HUES64 (cell line): ENCODE data around the gene SNRPB2.

ENCODE experiments used
- H3K27ac ChIP-seq: 2 replicates; pipeline ENCODE4 v1.7.0; 2013; ENCODE audit warnings: low read depth, low read length, inconsistent platforms
- H3K27me3 ChIP-seq: 2 replicates; pipeline ENCODE4 v1.6.1; 2013; ENCODE audit warnings: mild to moderate bottlenecking, low read length; ENCODE audit not compliant: insufficient read depth
- H3K36me3 ChIP-seq: 2 replicates; pipeline ENCODE4 v1.6.1; 2013; ENCODE audit warnings: mild to moderate bottlenecking, low read length; ENCODE audit not compliant: insufficient read depth
- H3K4me1 ChIP-seq: 2 replicates; pipeline ENCODE4 v1.6.1; 2013; ENCODE audit warnings: mild to moderate bottlenecking, low read length, moderate library complexity; ENCODE audit not compliant: insufficient read depth
- H3K4me3 ChIP-seq: 2 replicates; pipeline ENCODE4 v1.5.1; 2013; ENCODE audit warnings: mild to moderate bottlenecking, low read length, moderate library complexity
- H3K9ac ChIP-seq: 2 replicates; pipeline ENCODE4 v1.6.1; 2013; ENCODE audit warnings: mild to moderate bottlenecking, low read depth, low read length
- H3K9me3 ChIP-seq: 2 replicates; pipeline ENCODE4 v1.6.1; 2013; ENCODE audit warnings: low read depth, low read length; ENCODE audit not compliant: insufficient read depth
- WGBS: fragments of 150-250, 120-280 bp; methylation state at CpG from one replicate; pipeline ENCODE4 v1.1.7; 2013; ENCODE audit warnings: missing lambda C conversion rate; 5-methylcytosine and 5-hydroxymethylcytosine counted together

Gene SNRPB2

DNA sequence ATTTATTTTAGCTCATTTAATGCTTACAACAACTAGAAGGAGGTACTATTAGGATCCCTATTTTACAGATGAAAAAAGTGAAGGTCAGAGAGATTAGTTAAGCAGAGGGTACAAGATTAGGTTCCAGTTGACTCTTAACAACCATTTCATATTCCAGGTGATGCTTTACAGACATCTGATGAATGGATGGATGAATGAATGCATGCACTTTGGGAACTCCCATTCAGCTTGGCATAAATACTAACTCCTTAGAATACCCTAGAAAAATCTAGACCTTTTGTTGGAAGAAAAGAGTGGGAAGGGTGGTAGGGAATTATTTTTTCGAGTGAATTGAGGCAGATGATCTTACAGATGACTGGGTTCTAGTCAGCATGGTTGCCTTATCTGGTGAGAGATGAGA is 746 bp upstream of the SNRPB2 start:
- H3K27me3 ChIP-seq, result peaks cover 24% of the 10 kb centered on the region
- 87% methylated on average over 1 of the region's 1 CpG for WGBS
- no peak overlapping the region; the same call in 1 of the 2 replicates for H3K9ac ChIP-seq
- H3K4me1 ChIP-seq, result peaks cover 7% of the 10 kb centered on the region; the same call in 1 of the 2 replicates
- peaks cover 5% of the 10 kb centered on the region; the same call in 1 of the 2 replicates for H3K9me3 ChIP-seq
- H3K4me3 ChIP-seq, result peak overlapping the region; percentile 91
- H3K36me3 ChIP-seq, result peaks cover 27% of the 10 kb centered on the region
- H3K27ac ChIP-seq, result peak overlapping the region; percentile 77; the same call in 1 of the 2 replicates

DNA sequence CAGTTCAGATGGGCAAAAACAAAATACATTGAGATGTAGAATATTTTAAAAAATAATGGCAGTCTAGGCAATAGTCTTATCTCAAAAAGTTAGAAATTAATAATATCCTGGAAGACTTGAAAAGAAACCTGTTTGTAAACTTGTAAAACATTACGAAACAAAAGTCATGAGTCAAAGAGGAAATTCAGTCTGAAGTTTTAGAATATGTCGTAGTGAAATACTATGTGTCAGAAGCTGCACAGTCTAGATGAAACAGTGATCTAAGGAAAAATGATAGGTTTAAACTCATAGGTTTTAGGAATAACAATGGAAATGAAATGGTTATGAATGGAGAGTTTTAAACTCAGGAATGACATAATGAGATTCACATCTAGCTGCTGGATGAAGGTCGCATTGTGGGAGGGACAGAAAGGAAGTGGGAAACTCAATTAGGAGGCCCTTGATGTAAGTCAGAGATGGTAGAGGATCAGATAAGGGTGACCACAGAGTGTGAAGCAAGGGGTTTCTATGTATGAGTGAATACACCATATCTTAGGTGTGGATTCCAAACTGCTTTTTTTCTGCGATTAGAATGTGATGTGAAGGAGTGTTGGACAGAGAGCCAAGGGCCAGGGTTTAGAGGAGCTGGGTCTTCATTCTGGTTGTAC is 2.8 kb downstream of the SNRPB2 start:
- Histone ChIP-seq H3K27me3 (peaks cover 11% of the 10 kb centered on the region; the same call in 1 of the 2 replicates), H3K4me1 (peaks cover 7% of the 10 kb centered on the region; the same call in 1 of the 2 replicates), H3K9me3 (peaks cover 5% of the 10 kb centered on the region; the same call in 1 of the 2 replicates), H3K27ac (no peak overlapping the region), H3K9ac (no peak overlapping the region), H3K4me3 (no peak overlapping the region), H3K36me3 (peaks cover 62% of the 10 kb centered on the region)
- WGBS, result 92% methylated on average over 4 of the region's 4 CpGs

DNA sequence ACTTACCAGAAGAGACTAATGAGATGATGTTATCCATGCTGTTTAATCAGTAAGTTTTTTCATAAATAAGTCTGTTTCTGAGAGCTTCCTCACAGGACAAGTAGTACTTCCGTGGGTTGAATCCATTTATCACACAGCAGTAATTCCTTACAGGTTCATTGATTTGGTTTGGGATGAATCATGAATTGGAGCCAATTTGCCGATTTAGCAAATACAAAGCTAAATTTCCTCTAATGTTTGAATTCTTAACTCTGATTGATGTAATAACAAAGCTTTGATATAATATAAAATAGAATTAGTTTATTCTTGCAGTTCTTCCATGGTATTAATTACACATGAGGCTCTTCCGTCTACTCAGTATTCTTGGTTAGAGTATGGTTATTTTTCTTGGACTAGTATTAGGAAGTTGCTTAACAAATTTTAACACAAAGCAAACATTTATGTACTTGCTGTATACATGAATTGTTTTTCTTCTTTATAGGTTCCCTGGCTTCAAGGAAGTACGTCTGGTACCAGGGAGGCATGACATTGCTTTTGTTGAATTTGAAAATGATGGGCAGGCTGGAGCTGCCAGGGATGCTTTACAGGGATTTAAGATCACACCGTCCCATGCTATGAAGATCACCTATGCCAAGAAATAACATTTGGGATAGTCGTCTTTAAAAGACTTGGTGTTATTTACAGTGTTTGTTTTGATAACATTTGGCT is 10.7 kb downstream of the SNRPB2 start:
- H3K27me3 ChIP-seq, result no peaks in the 10 kb centered on the region
- no peak overlapping the region for H3K27ac ChIP-seq
- H3K4me1 ChIP-seq, result no peaks in the 10 kb centered on the region
- 97% methylated on average over 4 of the region's 6 CpGs for WGBS
- no peak overlapping the region for H3K9ac ChIP-seq
- peaks cover 63% of the 10 kb centered on the region for H3K36me3 ChIP-seq
- H3K9me3 ChIP-seq, result no peaks in the 10 kb centered on the region
- no peak overlapping the region for H3K4me3 ChIP-seq

DNA sequence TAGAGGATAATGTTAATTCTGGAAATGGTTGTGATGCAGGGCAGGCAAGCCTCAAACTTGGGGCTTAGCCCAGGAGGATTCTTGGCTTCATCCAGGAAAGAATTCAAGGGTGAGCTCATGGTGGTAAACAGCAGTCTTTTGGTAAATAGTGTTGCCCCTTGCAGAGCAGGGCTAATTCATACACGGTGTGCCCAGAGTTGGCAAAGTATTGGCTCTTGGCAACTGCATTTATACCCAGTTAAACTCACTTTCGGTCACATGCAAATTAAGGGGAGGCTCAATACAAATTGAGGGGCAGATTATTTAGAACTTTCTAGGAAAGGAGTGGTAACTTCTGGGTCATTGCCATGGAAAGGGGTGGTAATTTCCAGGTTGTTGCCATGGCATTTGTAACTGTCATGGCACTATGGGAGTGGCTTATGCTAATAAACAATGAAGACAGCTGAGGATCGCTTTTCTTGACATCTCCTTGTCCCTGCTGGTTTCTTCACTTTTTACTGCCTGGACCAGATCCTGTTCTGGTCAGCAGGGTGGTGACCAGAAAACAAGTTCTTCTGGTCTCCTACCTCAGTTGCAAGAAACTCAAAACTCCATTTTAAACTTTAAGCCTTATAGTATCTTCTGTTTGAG is 14.5 kb downstream of the SNRPB2 start:
- WGBS, result 90% methylated on average over 3 of the region's 3 CpGs
- no peaks in the 10 kb centered on the region for H3K27me3 ChIP-seq
- H3K36me3 ChIP-seq, result peaks cover 27% of the 10 kb centered on the region
- no peak overlapping the region for H3K4me3 ChIP-seq
- no peaks in the 10 kb centered on the region for H3K4me1 ChIP-seq
- H3K27ac ChIP-seq, result no peak overlapping the region
- H3K9ac ChIP-seq, result no peak overlapping the region
- H3K9me3 ChIP-seq, result no peaks in the 10 kb centered on the region

DNA sequence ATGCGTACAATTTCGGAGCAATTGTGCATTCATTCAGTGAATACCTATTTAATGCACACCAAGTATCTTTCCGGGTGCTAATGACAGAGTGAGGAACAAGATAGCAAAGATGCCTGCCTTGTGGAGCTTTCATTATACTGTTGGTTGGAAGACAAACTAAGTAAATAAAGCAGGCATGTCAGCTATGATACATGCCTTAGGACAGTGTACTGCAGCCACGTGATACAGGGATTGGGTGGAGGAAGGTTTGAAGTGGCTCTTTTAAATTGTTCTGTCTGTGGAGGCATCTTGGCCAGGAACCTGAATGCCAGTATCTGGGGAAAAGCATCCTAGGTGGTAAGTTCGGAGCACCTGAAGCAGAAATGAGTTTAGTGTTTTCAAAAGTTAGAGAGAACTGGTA is 15.4 kb downstream of the SNRPB2 start:
- H3K9me3 ChIP-seq, result no peaks in the 10 kb centered on the region
- peaks cover 18% of the 10 kb centered on the region for H3K36me3 ChIP-seq
- 94% methylated on average over 5 of the region's 5 CpGs for WGBS
- no peak overlapping the region for H3K9ac ChIP-seq
- no peak overlapping the region for H3K27ac ChIP-seq
- H3K4me3 ChIP-seq, result no peak overlapping the region
- H3K27me3 ChIP-seq, result no peaks in the 10 kb centered on the region
- no peaks in the 10 kb centered on the region for H3K4me1 ChIP-seq

DNA sequence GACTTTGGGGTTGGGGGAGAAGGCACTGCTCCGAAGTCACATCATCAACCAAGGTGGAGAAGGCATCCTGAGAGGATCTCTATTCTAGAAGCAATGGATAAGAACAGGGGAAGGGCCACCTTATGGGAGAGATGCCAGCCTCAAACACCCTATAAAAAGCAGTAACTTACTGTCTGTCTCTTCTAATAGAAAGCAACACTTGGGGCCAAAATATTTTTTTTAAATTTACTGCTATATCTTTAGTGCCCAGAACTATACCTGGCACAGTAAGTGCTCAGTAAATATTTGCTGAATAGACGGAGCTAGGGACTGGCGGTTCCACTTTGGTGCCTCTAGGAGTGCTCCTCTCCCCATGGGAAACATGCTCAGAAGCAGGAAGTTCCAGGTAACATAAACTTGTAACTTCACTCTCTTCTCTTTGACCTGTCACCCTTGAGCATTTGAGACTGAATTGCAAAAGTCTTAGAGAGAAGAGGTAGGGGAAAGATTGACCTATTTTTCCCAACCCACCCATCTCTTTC is 17.5 kb downstream of the SNRPB2 start:
- Histone ChIP-seq H3K9ac (no peak overlapping the region), H3K4me3 (no peak overlapping the region), H3K9me3 (no peaks in the 10 kb centered on the region), H3K27ac (no peak overlapping the region), H3K27me3 (no peaks in the 10 kb centered on the region), H3K4me1 (peaks cover 2% of the 10 kb centered on the region; the same call in 1 of the 2 replicates), H3K36me3 (no peaks in the 10 kb centered on the region)
- WGBS, result 70% methylated on average over 3 of the region's 3 CpGs

DNA sequence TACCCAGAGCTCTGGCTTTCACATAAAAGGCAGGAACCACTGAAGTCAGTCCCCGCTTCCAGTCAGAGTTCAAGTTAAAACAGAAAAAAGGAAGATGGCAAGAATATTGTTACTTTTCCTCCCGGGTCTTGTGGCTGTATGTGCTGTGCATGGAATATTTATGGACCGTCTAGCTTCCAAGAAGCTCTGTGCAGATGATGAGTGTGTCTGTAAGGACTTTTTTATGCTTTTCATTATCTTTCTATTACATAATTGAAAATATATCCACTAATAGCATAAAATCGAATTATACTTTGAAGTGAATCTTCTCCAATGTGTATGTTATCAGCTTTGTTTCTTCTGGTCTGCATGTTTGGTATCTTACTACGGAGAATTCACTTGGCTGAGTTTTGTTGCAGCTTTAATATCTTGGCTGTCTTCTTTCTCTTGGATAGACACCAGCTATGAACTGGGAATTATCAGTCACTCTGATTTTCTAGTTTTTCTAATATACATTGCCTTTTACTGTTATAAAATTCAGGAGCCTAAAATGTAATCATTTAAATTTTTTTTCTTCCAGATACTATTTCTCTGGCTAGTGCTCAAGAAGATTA is 18.6 kb downstream of the SNRPB2 start, which contains the start of gene OTOR:
Gene OTOR (plus strand): TSS at position 51 of the 593 bp plus-strand sequence. CDS start 44 bp downstream, at position 95.
- Histone ChIP-seq H3K27ac (no peak within 1 kb of the TSS), H3K4me1 (peaks cover 6% of the 10 kb centered on the region; the same call in 1 of the 2 replicates), H3K4me3 (no peak within 1 kb of the TSS), H3K9me3 (no peaks in the 10 kb centered on the region), H3K36me3 (no peaks in the 10 kb centered on the region), H3K27me3 (no peaks in the 10 kb centered on the region), H3K9ac (no peak within 1 kb of the TSS)
- 95% methylated on average over 5 of the region's 5 CpGs for WGBS

DNA sequence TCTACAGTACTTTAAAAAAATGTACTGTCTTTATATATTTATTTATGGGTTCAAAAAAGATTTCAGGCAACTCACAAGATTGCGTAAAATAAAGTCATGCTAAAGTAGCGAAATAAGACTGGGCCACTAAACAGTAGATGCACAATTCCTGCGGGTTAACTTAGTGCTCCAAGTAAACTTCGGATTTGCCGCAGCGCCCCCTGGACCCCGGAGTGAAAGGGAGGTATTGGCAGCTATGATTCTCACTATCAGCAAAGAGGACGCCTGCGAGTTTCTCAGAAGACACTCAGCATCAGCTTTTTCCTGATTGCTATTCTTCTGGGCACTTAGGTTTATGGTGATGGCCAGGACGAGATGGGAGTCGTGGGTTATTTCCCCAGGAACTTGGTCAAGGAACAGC is 19.7 kb downstream of the SNRPB2 start:
- H3K36me3 ChIP-seq, result no peaks in the 10 kb centered on the region
- peaks cover 6% of the 10 kb centered on the region; the same call in 1 of the 2 replicates for H3K4me1 ChIP-seq
- H3K27ac ChIP-seq, result no peak overlapping the region
- H3K9ac ChIP-seq, result no peak overlapping the region
- H3K9me3 ChIP-seq, result no peaks in the 10 kb centered on the region
- no peaks in the 10 kb centered on the region for H3K27me3 ChIP-seq
- H3K4me3 ChIP-seq, result no peak overlapping the region
- 64% methylated on average over 11 of the region's 11 CpGs for WGBS

DNA sequence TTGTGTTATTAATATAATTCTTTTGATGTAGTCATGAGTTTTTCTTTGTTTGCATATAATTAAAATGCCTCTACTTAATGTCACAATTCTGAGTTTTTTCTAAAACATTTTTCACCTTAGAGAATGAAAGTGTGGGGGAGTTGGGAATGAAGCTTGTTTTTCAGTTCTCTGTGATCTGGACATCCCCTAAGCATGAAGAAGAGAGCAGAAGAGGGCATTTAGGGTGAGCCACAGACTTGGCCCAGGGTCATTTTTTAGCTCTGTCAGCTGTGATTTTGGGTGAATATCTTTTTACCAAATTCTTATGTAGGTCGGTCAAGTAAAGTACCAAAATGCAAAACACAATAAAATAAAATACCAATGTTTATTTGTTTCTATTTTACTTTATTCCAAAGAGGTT is 22.3 kb downstream of the SNRPB2 start:
- no CpG with 5 or more reads among the region's 1 CpG for WGBS
- no peaks in the 10 kb centered on the region for H3K27me3 ChIP-seq
- no peak overlapping the region for H3K27ac ChIP-seq
- no peak overlapping the region for H3K4me3 ChIP-seq
- peaks cover 6% of the 10 kb centered on the region; the same call in 1 of the 2 replicates for H3K4me1 ChIP-seq
- H3K9me3 ChIP-seq, result peaks cover 12% of the 10 kb centered on the region
- H3K9ac ChIP-seq, result no peak overlapping the region
- no peaks in the 10 kb centered on the region for H3K36me3 ChIP-seq

DNA sequence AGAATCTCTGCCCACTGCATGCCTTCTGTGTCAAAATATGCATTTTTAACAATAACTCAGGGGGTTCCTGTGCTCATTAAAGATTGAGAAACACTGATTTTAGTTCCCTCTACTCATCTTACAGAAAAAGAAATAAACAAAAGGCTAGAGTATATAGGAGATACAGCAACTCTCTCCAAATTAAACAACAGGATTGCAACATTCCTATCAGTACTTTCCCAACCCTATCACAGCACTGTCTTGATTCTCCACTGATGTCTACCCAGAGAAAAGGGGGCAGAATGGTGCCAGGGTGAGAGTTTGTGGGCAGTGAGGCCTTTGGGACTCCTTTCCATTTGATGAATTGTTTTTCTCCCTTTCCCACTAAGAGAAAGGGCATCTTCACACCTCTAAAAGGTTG is 23.1 kb downstream of the SNRPB2 start:
- Histone ChIP-seq H3K27me3 (no peaks in the 10 kb centered on the region), H3K36me3 (no peaks in the 10 kb centered on the region), H3K4me3 (no peak overlapping the region), H3K4me1 (peaks cover 6% of the 10 kb centered on the region; the same call in 1 of the 2 replicates), H3K9ac (no peak overlapping the region), H3K27ac (no peak overlapping the region), H3K9me3 (peaks cover 12% of the 10 kb centered on the region)
